DND-41 (cell line): Measurements from ENCODE around the gene MICAL2.

ENCODE experiments used
- ATAC-seq: fragments of 200-7000 bp; cut with Tn5 transposase; 3 replicates; pipeline ENCODE4 v1.9.1; 2021; ENCODE audit warnings: low read depth; ENCODE audit not compliant: insufficient read depth
- DNase-seq: peaks from one replicate; pipeline ENCODE4 v3.0.0-alpha.2; 2020
- H2AFZ ChIP-seq: 2 replicates; pipeline ENCODE4 v1.6.0; 2012; ENCODE audit warnings: low read depth, low read length
- H3K27ac ChIP-seq: 2 replicates; pipeline ENCODE4 v1.5.1; 2012; ENCODE audit warnings: low read length, inconsistent platforms
- H3K27me3 ChIP-seq: fragments of 200-600 bp; sonication (generic); 2 replicates; pipeline ENCODE4 v1.6.0; 2012; ENCODE audit warnings: low read length, mild to moderate bottlenecking, inconsistent platforms; ENCODE audit not compliant: insufficient read depth, poor library complexity
- H3K36me3 ChIP-seq: 2 replicates; pipeline ENCODE4 v1.5.1; 2012; ENCODE audit warnings: low read length, inconsistent platforms; ENCODE audit not compliant: insufficient read depth
- H3K4me1 ChIP-seq: 2 replicates; pipeline ENCODE4 v1.5.1; 2012; ENCODE audit warnings: mild to moderate bottlenecking, low read length; ENCODE audit not compliant: insufficient read depth
- H3K4me2 ChIP-seq: 2 replicates; pipeline ENCODE4 v1.6.0; 2012; ENCODE audit warnings: mild to moderate bottlenecking, moderate library complexity, low read length, inconsistent platforms; ENCODE audit not compliant: insufficient read depth
- H3K4me3 ChIP-seq, 2 experiments: fragments of 200-600 bp in 1 of 2; shearing (Covaris generic) in 1 of 2; 2 replicates each; pipeline ENCODE4 v1.5.1; 2012 to 2016; ENCODE audit warnings: inconsistent platforms in 2 of 2, low read length in 2 of 2, mild to moderate bottlenecking in 2 of 2, low read depth in 1 of 2, moderate library complexity in 1 of 2
- H3K79me2 ChIP-seq: 2 replicates; pipeline ENCODE4 v1.6.0; 2012; ENCODE audit warnings: low read length, inconsistent platforms; ENCODE audit not compliant: insufficient read depth
- H3K9ac ChIP-seq: 2 replicates; pipeline ENCODE4 v1.6.0; 2012; ENCODE audit warnings: low read depth, mild to moderate bottlenecking, inconsistent platforms, low read length, moderate library complexity
- H3K9me3 ChIP-seq: 2 replicates; pipeline ENCODE4 v1.5.1; 2012; ENCODE audit warnings: low read length, moderate library complexity, mild to moderate bottlenecking, inconsistent platforms; ENCODE audit not compliant: insufficient read depth, severe bottlenecking
- H4K20me1 ChIP-seq: 2 replicates; pipeline ENCODE4 v1.6.0; 2012; ENCODE audit warnings: low read length; ENCODE audit not compliant: insufficient read depth
- CTCF ChIP-seq: IDR thresholded peaks from 2 replicates; pipeline ENCODE4 v1.5.1; 2012; ENCODE audit warnings: borderline replicate concordance, low read length, moderate library complexity, mild to moderate bottlenecking; ENCODE audit not compliant: poor library complexity, severe bottlenecking; ENCODE audit errors: extremely low read depth
- EZH2 ChIP-seq: IDR thresholded peaks from 3 replicates; pipeline ENCODE4 v1.6.1; 2012; ENCODE audit warnings: borderline replicate concordance, low read depth, mild to moderate bottlenecking, moderate library complexity, low read length, inconsistent platforms; ENCODE audit not compliant: severe bottlenecking

MICAL2 gene

GRCh38 chr11:12279672-12280108, 169.3 kb downstream of the MICAL2 start:
- Histone ChIP-seq H3K36me3 (no peaks in the 10 kb centered on the region), H3K4me1 (0 out of 2 replicates have a peak, but pooled peaks cover 3% of the 10 kb centered on the region), H3K79me2 (no peaks in the 10 kb centered on the region), H3K4me2 (no peak overlapping the region), H2AFZ (no peak overlapping the region), H3K27me3 (no peaks in the 10 kb centered on the region), H3K9me3 (no peaks in the 10 kb centered on the region), H3K9ac (no peak overlapping the region), H3K27ac (no peak overlapping the region), H3K4me3 (no peak overlapping the region), H4K20me1 (no peaks in the 10 kb centered on the region)
- DNase-seq (no peak), ATAC-seq (no peak)
- TF ChIP-seq EZH2 = no peak
- no peak for TF ChIP-seq CTCF

- no peak overlapping the region for H3K27ac ChIP-seq
- H3K79me2 ChIP-seq = no peaks in the 10 kb centered on the region
- TF ChIP-seq CTCF (no peak), EZH2 (no peak)
- H3K4me2 ChIP-seq = no peak overlapping the region
- no peaks in the 10 kb centered on the region for H3K36me3 ChIP-seq
- ATAC-seq (no peak), DNase-seq (no peak)
- no peaks in the 10 kb centered on the region for H3K9me3 ChIP-seq
- no peak overlapping the region for H3K4me3 ChIP-seq
- no peak overlapping the region for H3K9ac ChIP-seq
- H4K20me1 ChIP-seq = no peaks in the 10 kb centered on the region
- no peak overlapping the region for H2AFZ ChIP-seq
- H3K27me3 ChIP-seq = no peaks in the 10 kb centered on the region
- H3K4me1 ChIP-seq = 0 out of 2 replicates have a peak, but pooled peaks cover 3% of the 10 kb centered on the region
Measured at GRCh38 chr11:12280199-12280837, 169.9 kb downstream of the MICAL2 start.

- no peaks in the 10 kb centered on the region for H3K36me3 ChIP-seq
- H3K79me2 ChIP-seq = no peaks in the 10 kb centered on the region
- DNase-seq (no peak), ATAC-seq (no peak)
- no peaks in the 10 kb centered on the region for H4K20me1 ChIP-seq
- no peak overlapping the region for H3K9ac ChIP-seq
- H3K27me3 ChIP-seq = no peaks in the 10 kb centered on the region
- H3K4me1 ChIP-seq = 0 out of 2 replicates have a peak, but pooled peaks cover 3% of the 10 kb centered on the region
- peak overlapping the region; percentile 50; the same call in 1 of the 2 replicates for H3K27ac ChIP-seq
- no peak overlapping the region for H3K4me3 ChIP-seq
- no peaks in the 10 kb centered on the region for H3K9me3 ChIP-seq
- no peak for TF ChIP-seq CTCF
- TF ChIP-seq EZH2 = no peak
- no peak overlapping the region for H3K4me2 ChIP-seq
- H2AFZ ChIP-seq = no peak overlapping the region
Measured at GRCh38 chr11:12280838-12281565, 170.6 kb downstream of the MICAL2 start.
